ENCODE data around the gene MXD4.

GRCh38 chr4:2269206-2269531, 7.3 kb upstream of the MXD4 start:
- no peak for TF ChIP-seq CTCF (conservative IDR thresholded peaks at IDR 0.05)
- no peak for TF ChIP-seq ZFX (IDR thresholded peaks at IDR 0.05)

Data from C4-2B (cell line).